NAMALWA (cell line): ENCODE results near the gene HDAC4.
A peak's percentile ranks its signal among the peaks of the same experiment; 100 is the strongest.

Experiments
- DNase-seq: peaks from one replicate; pipeline ENCODE4 v3.0.0-alpha.2; 2015; ENCODE audit warnings: low spot score

Gene HDAC4

GRCh38 chr2:239265681-239266433, 135.0 kb downstream of the HDAC4 start:
- no peak for DNase-seq

- peak; percentile 58 for DNase-seq
These were observed 135.8 kb downstream of the HDAC4 start for GRCh38 chr2:239264838-239265651.

- DNase-seq, result peak; percentile 49
These were observed 136.4 kb downstream of the HDAC4 start for GRCh38 chr2:239264492-239264837.

- DNase-seq, result no peak
These were observed 136.9 kb downstream of the HDAC4 start for GRCh38 chr2:239263669-239264491.

- no peak for DNase-seq
These were observed 137.6 kb downstream of the HDAC4 start for GRCh38 chr2:239263231-239263630.

- no peak for DNase-seq
These were observed 138.2 kb downstream of the HDAC4 start for GRCh38 chr2:239262484-239263230.

GRCh38 chr2:239261796-239262483, 138.9 kb downstream of the HDAC4 start:
- no peak for DNase-seq

GRCh38 chr2:239261356-239261755, 139.5 kb downstream of the HDAC4 start:
- DNase-seq, result no peak

GRCh38 chr2:239260546-239261327, 140.1 kb downstream of the HDAC4 start:
- no peak for DNase-seq

- DNase-seq, result peak; percentile 19
These were observed 141.1 kb downstream of the HDAC4 start for GRCh38 chr2:239259603-239260298.

- peak; percentile 21 for DNase-seq
These were observed 141.6 kb downstream of the HDAC4 start for GRCh38 chr2:239259173-239259572.

- DNase-seq, result no peak
These were observed 142.6 kb downstream of the HDAC4 start for GRCh38 chr2:239258248-239258647.

- DNase-seq, result peak; percentile 9
These were observed 143.3 kb downstream of the HDAC4 start for GRCh38 chr2:239257511-239257937.

- DNase-seq, result no peak
These were observed 144.5 kb downstream of the HDAC4 start for GRCh38 chr2:239256350-239256743.

GRCh38 chr2:239255628-239256349, 145.0 kb downstream of the HDAC4 start:
- DNase-seq, result no peak

GRCh38 chr2:239255218-239255617, 145.6 kb downstream of the HDAC4 start:
- peak; percentile 11 for DNase-seq

GRCh38 chr2:239253701-239254436, 147.0 kb downstream of the HDAC4 start:
- DNase-seq, result no peak

- peak; percentile 79 for DNase-seq
These were observed 147.6 kb downstream of the HDAC4 start for GRCh38 chr2:239253264-239253663.
